Keratinocyte (primary cell): ENCODE data around the gene ABHD2.

Source experiments
- CTCF ChIP-seq, 3 experiments: IDR thresholded peaks in 1 of 3; conservative IDR thresholded peaks in 1 of 3; optimal IDR thresholded peaks in 1 of 3; 2 replicates in 2 of 3; 3 replicates in 1 of 3; pipeline versions ENCODE3 to v1.5.1; 2011; ENCODE audit warnings: low read length in 3 of 3, mild to moderate bottlenecking in 3 of 3, moderate library complexity in 2 of 3, control low read depth in 1 of 3, inconsistent platforms in 1 of 3; ENCODE audit not compliant: insufficient read depth in 2 of 3; ENCODE audit errors: extremely low read depth in 1 of 3
- EZH2 ChIP-seq: IDR thresholded peaks from one replicate; pipeline ENCODE4 v1.6.1; 2012; ENCODE audit warnings: inconsistent platforms, mild to moderate bottlenecking, low read length, moderate library complexity

GRCh38 chr15:89203705-89204273 lies 115.5 kb downstream of the ABHD2 start:
- TF ChIP-seq CTCF (optimal IDR thresholded peaks at IDR 0.05 in 1 of 3, IDR thresholded peaks at IDR 0.05 in 1 of 3, conservative IDR thresholded peaks at IDR 0.05 in 1 of 3; ENCODE audit: extremely low read depth in 1 of 3, insufficient read depth in 2 of 3, low read length in 3 of 3) (no peak), EZH2 (no peak)
